K562 (cell line): Measurements from ENCODE around the gene MAML3.

Source experiments
- ATF3 ChIP-seq, 2 experiments: fragments of 450-650 bp in 1 of 2; sonication (generic) in 1 of 2; formaldehyde crosslinking in 1 of 2; IDR thresholded peaks in 1 of 2; conservative IDR thresholded peaks in 1 of 2; 2 replicates each; pipeline versions ENCODE4 v1.6.1 to v1.8.1; 2016 to 2023; ENCODE audit warnings: mild to moderate bottlenecking in 2 of 2, moderate library complexity in 2 of 2, inconsistent platforms in 1 of 2, missing genetic modification reagents in 1 of 2
- BHLHE40 ChIP-seq: IDR thresholded peaks from 2 replicates; pipeline ENCODE4 v1.6.1; 2011; ENCODE audit warnings: low read length, improper control_type of control experiment
- CTCF ChIP-seq, 3 experiments: IDR thresholded peaks in 2 of 3; conservative IDR thresholded peaks in 1 of 3; 2 replicates each; pipeline ENCODE4 v1.5.1; 2011 to 2012; ENCODE audit warnings: low read length in 3 of 3, mild to moderate bottlenecking in 3 of 3, control low read depth in 2 of 3, improper control_type of control experiment in 1 of 3, inconsistent platforms in 1 of 3, low read depth in 1 of 3, mixed read lengths in 1 of 3, moderate library complexity in 1 of 3; ENCODE audit not compliant: insufficient read depth in 2 of 3
- ELF1 ChIP-seq: fragments of 200-800 bp; sonication (Bioruptor generic); IDR thresholded peaks from 2 replicates; pipeline ENCODE4 v1.6.1; 2016; ENCODE audit warnings: missing genetic modification characterization, missing compliant biosample characterization
- KDM2B ChIP-seq: fragments of 250-450 bp; sonication (Bioruptor Pico); IDR thresholded peaks from 2 replicates; pipeline ENCODE4 v1.8.0; 2021; ENCODE audit warnings: mild to moderate bottlenecking, moderate library complexity
- MYC ChIP-seq, 2 experiments: fragments of 250-450 bp in 1 of 2; sonication (Bioruptor Pico) in 1 of 2; IDR thresholded peaks; 2 replicates each; pipeline versions ENCODE4 v1.5.1 to v1.6.1; 2012 to 2021; ENCODE audit warnings: low read depth in 2 of 2, borderline replicate concordance in 1 of 2, improper control_type of control experiment in 1 of 2, low read length in 1 of 2, mild to moderate bottlenecking in 1 of 2, moderate library complexity in 1 of 2
- PBX2 ChIP-seq, 2 experiments: IDR thresholded peaks in 1 of 2; conservative IDR thresholded peaks in 1 of 2; 2 replicates each; pipeline ENCODE4 v1.6.1; 2016; ENCODE audit warnings: low read depth in 2 of 2, mild to moderate bottlenecking in 1 of 2, missing compliant biosample characterization in 1 of 2, missing genetic modification characterization in 1 of 2, moderate library complexity in 1 of 2
- POLR2AphosphoS5 ChIP-seq: IDR thresholded peaks from 2 replicates; pipeline ENCODE4 v1.6.1; 2011; ENCODE audit warnings: mild to moderate bottlenecking, low read depth, low read length, moderate library complexity; ENCODE audit not compliant: control insufficient read depth, insufficient read depth
- ZFP36 ChIP-seq: fragments of 150-350 bp; IDR thresholded peaks from 2 replicates; pipeline ENCODE4 v1.6.1; 2018; ENCODE audit warnings: low read length, low read depth; ENCODE audit not compliant: partially characterized antibody
- ZNF232 ChIP-seq: sonication (generic); formaldehyde crosslinking; IDR thresholded peaks from 2 replicates; pipeline ENCODE4 v1.8.0; 2022; ENCODE audit warnings: mild to moderate bottlenecking, missing genetic modification reagents
- ZNF609 ChIP-seq: sonication (generic); formaldehyde crosslinking; IDR thresholded peaks from 2 replicates; pipeline ENCODE4 v1.8.1; 2023; ENCODE audit warnings: missing genetic modification reagents, mild to moderate bottlenecking, borderline replicate concordance
- TF ChIP-seq, protein P1 (sequence below): fragments of 250-450 bp; sonication (Bioruptor Pico); IDR thresholded peaks from 2 replicates; pipeline ENCODE4 v1.5.0; 2021

DNA sequence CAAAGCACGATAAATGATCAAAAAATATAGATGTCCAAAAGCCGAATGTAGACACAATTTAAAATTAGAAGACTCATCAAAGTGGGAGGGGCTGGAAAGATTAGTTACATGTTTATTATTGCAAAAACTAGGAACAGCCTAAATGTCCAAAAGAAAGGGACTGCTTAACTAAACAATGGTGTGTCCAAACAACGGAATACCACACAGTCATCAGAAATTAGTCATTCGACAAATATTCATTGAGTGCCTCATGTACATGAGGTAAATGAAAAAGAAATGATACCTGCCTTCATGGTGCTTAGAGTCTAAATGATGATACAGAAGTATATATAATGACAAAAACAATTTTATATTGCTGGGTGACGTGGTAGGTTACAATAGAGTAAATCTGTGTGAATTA lies 139.7 kb downstream of the MAML3 start:
- TF ChIP-seq CTCF (IDR thresholded peaks at IDR 0.05 in 2 of 3, conservative IDR thresholded peaks at IDR 0.05 in 1 of 3; ENCODE audit: insufficient read depth in 2 of 3, low read depth in 1 of 3, low read length in 3 of 3) (no peak), POLR2AphosphoS5 (no peak), ATF3 (IDR thresholded peaks at IDR 0.05) (no peak), ATF3 (CRISPR knock-in tag; conservative IDR thresholded peaks at IDR 0.05) (no peak), PBX2 (CRISPR knock-in tag; IDR thresholded peaks at IDR 0.05; ENCODE audit: low read depth) (no peak), PBX2 (tag; conservative IDR thresholded peaks at IDR 0.05; ENCODE audit: low read depth) (no peak), KDM2B (CRISPR knock-in tag) (no peak), ELF1 (no peak), ZNF609 (CRISPR knock-in tag) (no peak), MYC (IDR thresholded peaks at IDR 0.05; ENCODE audit: low read depth, low read length) (no peak), MYC (CRISPR knock-in tag; IDR thresholded peaks at IDR 0.05; ENCODE audit: borderline replicate concordance, low read depth) (no peak), ZFP36 (no peak), BHLHE40 (no peak), ZNF232 (CRISPR knock-in tag) (no peak)
- TF ChIP-seq, protein P1, sequence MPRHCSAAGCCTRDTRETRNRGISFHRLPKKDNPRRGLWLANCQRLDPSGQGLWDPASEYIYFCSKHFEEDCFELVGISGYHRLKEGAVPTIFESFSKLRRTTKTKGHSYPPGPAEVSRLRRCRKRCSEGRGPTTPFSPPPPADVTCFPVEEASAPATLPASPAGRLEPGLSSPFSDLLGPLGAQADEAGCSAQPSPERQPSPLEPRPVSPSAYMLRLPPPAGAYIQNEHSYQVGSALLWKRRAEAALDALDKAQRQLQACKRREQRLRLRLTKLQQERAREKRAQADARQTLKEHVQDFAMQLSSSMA, result no peak
